A549 (cell line): Measurements from ENCODE around the gene CTSA. TPM values are rescaled to one million over a fixed set of nuclear protein-coding genes. Genes with fewer than 3 reads are reported as not detected.

Experiments used
- ATAC-seq, 2 experiments: fragments of 200-7000 bp in 1 of 2; fragments of >200 bp in 1 of 2; cut with Nextera tagmentation in 1 of 2; cut with Tn5 transposase in 1 of 2; 3 replicates each; pipeline versions ENCODE4 v1.8.0 to v1.9.1; 2018 to 2020; ENCODE audit warnings: mild to moderate bottlenecking in 1 of 2, moderate library complexity in 1 of 2
- CTCF ChIA-PET: fragments of 300-600 bp; sonication (Branson Sonifier 250); formaldehyde crosslinking; extraction: SDS; loops from one replicate; lab custom pipeline; 2021; ENCODE audit warnings: antibody characterized with exemption, inconsistent platforms; lab: Yijun Ruan, JAX
- POLR2A ChIA-PET: fragments of 350-600 bp; formaldehyde crosslinking; extraction: SDS; loops from one replicate; lab custom pipeline; 2021; ENCODE audit warnings: antibody characterized with exemption, inconsistent platforms; lab: Yijun Ruan, JAX
- DNase-seq, 2 experiments: peaks; one replicate each; pipeline versions ENCODE4 v3.0.0 to v3.0.0-alpha.2; 2011 to 2016; ENCODE audit warnings: low read depth in 1 of 2, low spot score in 1 of 2
- FAIRE-seq: peaks from 2 replicates; lab custom pipeline; 2011; peaks lifted over from hg19 to GRCh38; lab: Jason Lieb, UNC
- H3K27ac ChIP-seq, 2 experiments: fragments of >200 bp; sonication (Bioruptor Twin); formaldehyde crosslinking; 3 replicates each; pipeline ENCODE4 v1.5.1; 2016 to 2017
- H3K4me1 ChIP-seq: fragments of >200 bp; sonication (Bioruptor Twin); formaldehyde crosslinking; 3 replicates; pipeline ENCODE4 v1.6.1; 2016
- H3K4me2 ChIP-seq: fragments of >200 bp; sonication (Bioruptor Twin); formaldehyde crosslinking; 3 replicates; pipeline ENCODE4 v1.6.1; 2016
- H3K4me3 ChIP-seq: fragments of >200 bp; sonication (Bioruptor Twin); formaldehyde crosslinking; 3 replicates; pipeline ENCODE4 v1.5.1; 2016
- H3K9me3 ChIP-seq: fragments of >200 bp; sonication (Bioruptor Twin); formaldehyde crosslinking; 3 replicates; pipeline ENCODE4 v1.6.1; 2016
- BCL3 ChIP-seq: fragments of >200 bp; sonication (Bioruptor Twin); formaldehyde crosslinking; IDR thresholded peaks from 3 replicates; pipeline ENCODE4 v1.6.1; 2016
- CHD4 ChIP-seq: fragments of 200-600 bp; sonication (generic); IDR thresholded peaks from 2 replicates; pipeline ENCODE4 v1.6.1; 2016; ENCODE audit warnings: antibody characterized with exemption, mild to moderate bottlenecking, borderline replicate concordance
- CTCF ChIP-seq: fragments of >200 bp; sonication (Bioruptor Twin); formaldehyde crosslinking; IDR thresholded peaks from 3 replicates; pipeline ENCODE4 v1.5.1; 2016
- EHF ChIP-seq: fragments of 250-450 bp; sonication (Bioruptor Pico); IDR thresholded peaks from 2 replicates; pipeline ENCODE4 v1.5.0; 2020; ENCODE audit warnings: mild to moderate bottlenecking
- ELK1 ChIP-seq: fragments of 150-350 bp; IDR thresholded peaks from 2 replicates; pipeline ENCODE4 v1.6.1; 2014; ENCODE audit warnings: low read depth, mild to moderate bottlenecking, low read length
- EP300 ChIP-seq, 2 experiments: fragments of >200 bp; sonication (Bioruptor Twin); formaldehyde crosslinking; IDR thresholded peaks; 2 replicates in 1 of 2; 3 replicates in 1 of 2; pipeline ENCODE4 v1.6.1; 2016 to 2017
- FOSB ChIP-seq: fragments of 250-450 bp; sonication (Bioruptor Pico); IDR thresholded peaks from 2 replicates; pipeline ENCODE4 v1.5.0; 2020; ENCODE audit warnings: mild to moderate bottlenecking, moderate library complexity
- FOXS1 ChIP-seq: fragments of 250-450 bp; sonication (Bioruptor Pico); IDR thresholded peaks from 2 replicates; pipeline ENCODE4 v1.5.0; 2020; ENCODE audit warnings: mild to moderate bottlenecking, moderate library complexity
- HMGXB4 ChIP-seq: fragments of 250-450 bp; sonication (Bioruptor Pico); IDR thresholded peaks from 2 replicates; pipeline ENCODE4 v1.5.0; 2021; ENCODE audit warnings: mild to moderate bottlenecking, moderate library complexity, borderline replicate concordance
- HOXB13 ChIP-seq: fragments of 250-450 bp; sonication (Bioruptor Pico); IDR thresholded peaks from 2 replicates; pipeline ENCODE4 v1.5.0; 2020; ENCODE audit warnings: low read depth, mild to moderate bottlenecking, moderate library complexity
- HOXB5 ChIP-seq: fragments of 250-450 bp; sonication (Bioruptor Pico); IDR thresholded peaks from 2 replicates; pipeline ENCODE4 v1.5.0; 2020; ENCODE audit warnings: mild to moderate bottlenecking, moderate library complexity
- JUN ChIP-seq, 2 experiments: fragments of >200 bp; sonication (Bioruptor Twin); formaldehyde crosslinking; IDR thresholded peaks; 2 replicates in 1 of 2; 3 replicates in 1 of 2; pipeline ENCODE4 v1.6.1; 2016 to 2017
- JUNB ChIP-seq: fragments of >200 bp; sonication (Bioruptor Twin); formaldehyde crosslinking; IDR thresholded peaks from 2 replicates; pipeline ENCODE4 v1.6.1; 2016
- KDM1A ChIP-seq: fragments of 200-600 bp; sonication (generic); IDR thresholded peaks from 2 replicates; pipeline ENCODE4 v1.6.1; 2016; ENCODE audit warnings: low read depth, mild to moderate bottlenecking
- MAZ ChIP-seq: fragments of 150-350 bp; IDR thresholded peaks from 2 replicates; pipeline ENCODE4 v1.6.1; 2014; ENCODE audit warnings: antibody characterized with exemption, low read depth, low read length, borderline replicate concordance
- MYC ChIP-seq: IDR thresholded peaks from 2 replicates; pipeline ENCODE4 v1.6.1; 2012; ENCODE audit warnings: mild to moderate bottlenecking, inconsistent platforms, low read length, improper control_type of control experiment, borderline replicate concordance
- NPAS2 ChIP-seq: fragments of 250-450 bp; sonication (Bioruptor Pico); IDR thresholded peaks from 2 replicates; pipeline ENCODE4 v1.8.0; 2022; ENCODE audit warnings: mild to moderate bottlenecking, moderate library complexity, borderline replicate concordance
- NR3C1 ChIP-seq: fragments of >200 bp; sonication (Bioruptor Twin); formaldehyde crosslinking; IDR thresholded peaks from 3 replicates; pipeline ENCODE4 v1.6.1; 2017
- REST ChIP-seq: fragments of 200-600 bp; sonication (generic); IDR thresholded peaks from 2 replicates; pipeline ENCODE4 v1.6.1; 2016; ENCODE audit warnings: antibody characterized with exemption, mild to moderate bottlenecking, moderate library complexity
- RNF2 ChIP-seq: fragments of 200-600 bp; sonication (generic); IDR thresholded peaks from 2 replicates; pipeline ENCODE4 v1.6.1; 2016; ENCODE audit warnings: low read depth, mild to moderate bottlenecking, antibody characterized with exemption, moderate library complexity, borderline replicate concordance
- SMC3 ChIP-seq: fragments of >200 bp; sonication (Bioruptor Twin); formaldehyde crosslinking; IDR thresholded peaks from 3 replicates; pipeline ENCODE4 v1.6.1; 2018; ENCODE audit warnings: inconsistent platforms
- USF2 ChIP-seq: fragments of 450-650 bp; IDR thresholded peaks from 2 replicates; pipeline ENCODE4 v1.6.1; 2014; ENCODE audit warnings: antibody characterized with exemption
- WGBS: methylation state at CpG from one replicate; pipeline ENCODE4 v1.1.6; 2017; ENCODE audit errors: missing lambda C conversion rate; 5-methylcytosine and 5-hydroxymethylcytosine counted together
- polyA plus RNA-seq, 4 experiments: library from polyadenylated mRNA; depleted of rRNA in 3 of 4; stranded (reverse); fragments of >200 nt; fragmentation: RNase III in 1 of 4; extraction: RNeasy Plus Mini Kit Qiagen cat#74134 plus additional on column Dnase treatment in 1 of 4; gene quantifications; 2 replicates in 3 of 4; 3 replicates in 1 of 4; pipeline ENCODE4 v1.2.3, GENCODE V29; 2011 to 2017

CTSA gene
- polyA plus RNA-seq, 2 of the 4 experiments (the other 2 are of a cell fraction) = 53.1 to 95.6 TPM

- no peaks in the 10 kb centered on the region for H3K9me3 ChIP-seq
- WGBS = 87% methylated on average over 20 of the region's 20 CpGs
- peaks cover 16% of the 10 kb centered on the region for H3K4me1 ChIP-seq
- DNase-seq = no peak
- no peak for FAIRE-seq
- no peak overlapping the region for H3K4me3 ChIP-seq
- no peak overlapping the region for H3K4me2 ChIP-seq
- CTCF ChIA-PET = interaction anchor here (0.8 to 21.4 kb wide), 6 partner anchors 9 to 147 kb away, joined by 3 to 358 read pairs (median 4); partner anchors contain the start of gene ZNF335
- ATAC-seq = no peak
- H3K27ac ChIP-seq = peak overlapping the region in 1 of 2 experiments; percentile 37; a peak in 1 of 6 replicates
- POLR2A ChIA-PET = interaction anchor here (4.9 kb wide), 1 partner anchor 12 kb away, joined by 31 read pairs; the partner anchor contains the start of gene PCIF1
- no peak for TF ChIP-seq BCL3
- TF ChIP-seq CTCF = no peak
- TF ChIP-seq EP300 (IDR thresholded peaks at IDR 0.05) = no peak
- TF ChIP-seq HOXB5 (CRISPR knock-in tag) = no peak
- TF ChIP-seq REST = no peak
- TF ChIP-seq SMC3 = no peak
- no peak for TF ChIP-seq NR3C1
- TF ChIP-seq RNF2 = no peak
- no peak for TF ChIP-seq MAZ
- TF ChIP-seq USF2 = no peak
These were observed 55.2 kb downstream of the CTSA start for GRCh38 chr20:45946149-45946970.

- ChIA-PET POLR2A (interaction anchor here (3.2 kb wide), 1 partner anchor 12 kb away, joined by 13 read pairs; the partner anchor contains the start of gene PCIF1), CTCF (interaction anchor here (2.0 to 21.4 kb wide), 5 partner anchors 10 to 148 kb away, joined by 4 to 358 read pairs (median 6); partner anchors contain the start of gene ZNF335)
- Histone ChIP-seq H3K9me3 (no peaks in the 10 kb centered on the region), H3K4me3 (no peak overlapping the region), H3K4me2 (no peak overlapping the region), H3K27ac (no peak overlapping the region), H3K4me1 (peaks cover 16% of the 10 kb centered on the region)
- DNase-seq (no peak), ATAC-seq (no peak), FAIRE-seq (no peak)
- 95% methylated on average over 29 of the region's 29 CpGs for WGBS
- TF ChIP-seq FOSB (CRISPR knock-in tag) = no peak
- TF ChIP-seq HOXB13 (CRISPR knock-in tag) = no peak
- TF ChIP-seq HMGXB4 (CRISPR knock-in tag) = no peak
- TF ChIP-seq FOXS1 (CRISPR knock-in tag) = no peak
- no peak for TF ChIP-seq ELK1
- TF ChIP-seq HOXB5 (CRISPR knock-in tag) = no peak
- TF ChIP-seq MYC = no peak
- no peak for TF ChIP-seq CHD4
- TF ChIP-seq EP300 (IDR thresholded peaks at IDR 0.05) = no peak
- no peak for TF ChIP-seq EHF
- no peak for TF ChIP-seq NPAS2 (CRISPR knock-in tag)
- TF ChIP-seq JUNB = no peak
- TF ChIP-seq JUN (IDR thresholded peaks at IDR 0.05) = no peak
- no peak for TF ChIP-seq KDM1A
These were observed 56.2 kb downstream of the CTSA start for GRCh38 chr20:45947110-45947866.
